Adrenal gland (tissue), 12 donors: ENCODE measurements around the gene PSMB1. TPM values are rescaled to one million over a fixed set of nuclear protein-coding genes. Genes with fewer than 3 reads are reported as not detected.

Experiments used
- DNase-seq, 7 donors: peaks; one replicate each; pipeline ENCODE4 v3.0.0-alpha.2; 2019 to 2020
- H3K27ac ChIP-seq, 5 donors: fragments of 200-600 bp; sonication (generic) in 4 of 5; 1 replicate in 3 of 5; 2 replicates in 2 of 5; pipeline versions ENCODE4 v1.5.1 to v1.8.0; 2016 to 2020; ENCODE audit warnings: mild to moderate bottlenecking in 1 of 5
- H3K27me3 ChIP-seq: fragments of 200-600 bp; 2 replicates; pipeline ENCODE4 v1.8.0; 2021
- H3K36me3 ChIP-seq, 2 donors: fragments of 200-600 bp; replicated peaks in 1 of 2; 1 replicate in 1 of 2; 2 replicates in 1 of 2; pipeline versions ENCODE4 v1.5.1 to v1.8.0; 2018 to 2022
- H3K4me1 ChIP-seq, 2 donors: fragments of 200-600 bp; replicated peaks in 1 of 2; 1 replicate in 1 of 2; 2 replicates in 1 of 2; pipeline versions ENCODE4 v1.5.1 to v1.8.0; 2018 to 2021
- H3K4me3 ChIP-seq, 4 donors: fragments of 200-600 bp; sonication (generic) in 3 of 4; one replicate each; pipeline ENCODE4 v1.5.1; 2016 to 2018
- H3K9me3 ChIP-seq, 3 donors: fragments of 200-600 bp; sonication (generic) in 1 of 3; replicated peaks in 1 of 3; 1 replicate in 2 of 3; 2 replicates in 1 of 3; pipeline versions ENCODE4 v1.5.1 to v1.8.0; 2016 to 2021
- POLR2A ChIP-seq, 2 donors: fragments of 450-650 bp; IDR thresholded peaks; one replicate each; pipeline ENCODE4 v1.6.1; 2017; ENCODE audit warnings: antibody characterized with exemption in 2 of 2, mild to moderate bottlenecking in 2 of 2, moderate library complexity in 1 of 2
- WGBS, 4 donors: extraction: QIAGEN DNeasy Blood & Tissue Kit in 2 of 4; methylation state at CpG; one replicate each; pipeline versions ENCODE4 v1.1.5 to v1.1.7; 2013 to 2017; 5-methylcytosine and 5-hydroxymethylcytosine counted together
- intact Hi-C, 2 donors: fragments of 100-400 bp; cut with DNase I; formaldehyde crosslinking; loops; one replicate each; pipeline versions ENCODE4 v1.14.1 to v1.15.0; 2022 to 2023
- polyA plus RNA-seq, 3 donors: library from polyadenylated mRNA; stranded (reverse); fragments of 200-250 nt in 2 of 3; fragments of 350-450 nt in 1 of 3; fragmentation: Illumina TruSeq in 1 of 3; extraction: RNeasy Lipid Tissue Mini Kit (QIAGEN cat#74804) in 1 of 3; gene quantifications; one replicate each; pipeline ENCODE4 v1.2.3, GENCODE V29; 2013 to 2014
- total RNA-seq, 9 donors: library from RNA; depleted of rRNA in 4 of 9; stranded (reverse); fragments of >200 nt in 4 of 9; fragments of 120-200 nt in 1 of 9; fragmentation: NEBNext Ultra II Directional in 1 of 9; extraction: Animal tissue kit (Norgen Biotek cat#: 25700) in 1 of 9; gene quantifications; one replicate each; pipeline versions ENCODE4 v1.1.0 to v1.2.4, GENCODE V29; 2013 to 2023
- TF ChIP-seq, protein P1 (sequence below), 6 experiments: fragments of 450-650 bp in 4 of 6; fragments of 200-600 bp in 2 of 6; sonication (generic) in 1 of 6; IDR thresholded peaks; 1 replicate in 5 of 6; 2 replicates in 1 of 6; pipeline versions ENCODE4 v1.5.1 to v1.8.0; 2016 to 2021; ENCODE audit warnings: antibody characterized with exemption in 6 of 6, mild to moderate bottlenecking in 2 of 6, moderate library complexity in 1 of 6
- donor health status: healthy with polysubstance abuse.
- donor health status: Bipolar disorder and iron deficiency.
- donor health status: DM: yes; HTN: yes; CAD: no.
- donor health status: DM: no; HTN: no; CAD: no.
- donor health status: DM: no; HTN: no; CAD: no.
- donor health status: DM: yes; HTN: yes; CAD: no.

PSMB1 gene
- total and polyA plus RNA-seq, 12 donors = 129 to 442 (median 191) TPM

- H3K27me3 ChIP-seq = no peaks in the 10 kb centered on the region
- intact Hi-C loops = no loop called here
- no peaks in the 10 kb centered on the region for H3K36me3 ChIP-seq
- H3K27ac ChIP-seq = no peak overlapping the region
- no peaks in the 10 kb centered on the region for H3K4me1 ChIP-seq
- no peaks in the 10 kb centered on the region for H3K9me3 ChIP-seq
- no peak for DNase-seq
- WGBS, 4 donors = 65 to 79% (median 73%) methylated on average over 4 of the region's 4 CpGs
- TF ChIP-seq POLR2A (IDR thresholded peaks at IDR 0.05) = no peak
- no peak overlapping the region for H3K4me3 ChIP-seq
These were observed 65.3 kb downstream of the PSMB1 start for GRCh38 chr6:170487707-170488329.

GRCh38 chr6:170485159-170485558 is 67.9 kb downstream of the PSMB1 start:
- Histone ChIP-seq H3K4me3 (no peak overlapping the region), H3K9me3 (no peaks in the 10 kb centered on the region), H3K27me3 (no peaks in the 10 kb centered on the region), H3K27ac (no peak overlapping the region), H3K36me3 (no peaks in the 10 kb centered on the region), H3K4me1 (no peaks in the 10 kb centered on the region)
- no peak for DNase-seq
- 71 to 84% (median 82%) methylated on average over 5 of the region's 5 CpGs for WGBS, 4 donors
- intact Hi-C loops = no loop called here
- TF ChIP-seq, protein P1, sequence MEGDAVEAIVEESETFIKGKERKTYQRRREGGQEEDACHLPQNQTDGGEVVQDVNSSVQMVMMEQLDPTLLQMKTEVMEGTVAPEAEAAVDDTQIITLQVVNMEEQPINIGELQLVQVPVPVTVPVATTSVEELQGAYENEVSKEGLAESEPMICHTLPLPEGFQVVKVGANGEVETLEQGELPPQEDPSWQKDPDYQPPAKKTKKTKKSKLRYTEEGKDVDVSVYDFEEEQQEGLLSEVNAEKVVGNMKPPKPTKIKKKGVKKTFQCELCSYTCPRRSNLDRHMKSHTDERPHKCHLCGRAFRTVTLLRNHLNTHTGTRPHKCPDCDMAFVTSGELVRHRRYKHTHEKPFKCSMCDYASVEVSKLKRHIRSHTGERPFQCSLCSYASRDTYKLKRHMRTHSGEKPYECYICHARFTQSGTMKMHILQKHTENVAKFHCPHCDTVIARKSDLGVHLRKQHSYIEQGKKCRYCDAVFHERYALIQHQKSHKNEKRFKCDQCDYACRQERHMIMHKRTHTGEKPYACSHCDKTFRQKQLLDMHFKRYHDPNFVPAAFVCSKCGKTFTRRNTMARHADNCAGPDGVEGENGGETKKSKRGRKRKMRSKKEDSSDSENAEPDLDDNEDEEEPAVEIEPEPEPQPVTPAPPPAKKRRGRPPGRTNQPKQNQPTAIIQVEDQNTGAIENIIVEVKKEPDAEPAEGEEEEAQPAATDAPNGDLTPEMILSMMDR (IDR thresholded peaks at IDR 0.05) = no peak
- no peak for TF ChIP-seq POLR2A (IDR thresholded peaks at IDR 0.05)

Other genes with a start within 250 kb of the PSMB1 start
- 10 to 100 TPM; 18.6 to 34.9 (median 31.1) TPM for gene FAM120B, start 246.5 kb downstream of the PSMB1 start, total RNA-seq
- 10 to 100 TPM; 12.4 to 42.0 (median 15.0) TPM for gene FAM120B, start 246.5 kb downstream of the PSMB1 start, polyA plus RNA-seq
- 10 to 100 TPM; 11.1 to 27.8 (median 16.6) TPM for gene TBP, start 1.1 kb upstream of the PSMB1 start, total RNA-seq
- 10 to 100 TPM; 10.4 to 18.2 (median 10.5) TPM for gene TBP, start 1.1 kb upstream of the PSMB1 start, polyA plus RNA-seq
- 100 to 1,000 TPM in 1 of 9 donors, 10 to 100 TPM in 8; 47.1 to 119 (median 60.3) TPM for gene PDCD2, start 31.3 kb upstream of the PSMB1 start, total RNA-seq
- gene PDCD2, start 31.3 kb upstream of the PSMB1 start, polyA plus RNA-seq = 10 to 100 TPM; 42.8 to 63.9 (median 51.1) TPM